ENCODE data around the gene TBC1D22A. TPM values are rescaled to one million over a fixed set of nuclear protein-coding genes. Genes with fewer than 3 reads are reported as not detected.

TBC1D22A gene
- total and polyA plus RNA-seq, 2 experiments from 2014 or later: 9.6 to 13.3 TPM

- Mint-ChIP-seq H3K4me1 (peaks cover 10% of the 10 kb centered on the region), H3K9me3 (peaks cover 28% of the 10 kb centered on the region), H3K4me3 (no peak overlapping the region), H3K36me3 (ENCODE audit: low read depth) (peaks cover 12% of the 10 kb centered on the region), H3K27me3 (ENCODE audit: insufficient read depth, low read depth, poor library complexity) (peaks cover 10% of the 10 kb centered on the region), H3K27ac (no peak overlapping the region)
- H3F3A ChIP-seq (replicated peaks; ENCODE audit: low read depth): no peaks in the 10 kb centered on the region
- no peaks in the 10 kb centered on the region for H4K20me1 ChIP-seq (replicated peaks; ENCODE audit: insufficient read depth)
- H3K4me3 ChIP-seq: no peak overlapping the region
- DNase-seq (ENCODE audit: low spot score) (no peak), ATAC-seq (no peak)
- 0 out of 2 replicates have a peak, but pooled peaks cover 5% of the 10 kb centered on the region for H3K4me1 ChIP-seq (ENCODE audit: insufficient read depth)
- no peaks in the 10 kb centered on the region for H3K27me3 ChIP-seq (ENCODE audit: insufficient read depth)
- no peaks in the 10 kb centered on the region for H3K9me2 ChIP-seq (ENCODE audit: insufficient read depth)
- no peaks in the 10 kb centered on the region for H3K36me3 ChIP-seq (ENCODE audit: insufficient read depth)
- no peak overlapping the region for H3K27ac ChIP-seq (ENCODE audit: low read depth)
- H3K4me2 ChIP-seq: no peak overlapping the region
- TF ChIP-seq POLR2AphosphoS5 (IDR thresholded peaks at IDR 0.05; ENCODE audit: low read depth) (no peak), ZNF114 (CRISPR knock-in tag; IDR thresholded peaks at IDR 0.05) (no peak), ZNF331 (CRISPR knock-in tag; IDR thresholded peaks at IDR 0.05; ENCODE audit: low read depth) (no peak), EZH2phosphoT487 (IDR thresholded peaks at IDR 0.05; ENCODE audit: unreplicated experiment) (no peak), ZNF462 (CRISPR knock-in tag; IDR thresholded peaks at IDR 0.05) (no peak), JUNB (IDR thresholded peaks at IDR 0.05; ENCODE audit: unreplicated experiment) (no peak), STAT1 (IDR thresholded peaks at IDR 0.05; ENCODE audit: unreplicated experiment) (no peak), EZH2 (IDR thresholded peaks at IDR 0.05; ENCODE audit: low read depth, unreplicated experiment) (no peak), CREB1 (CRISPR knock-in tag; IDR thresholded peaks at IDR 0.05; ENCODE audit: low read depth) (no peak)
- H3K79me2 ChIP-seq (replicated peaks; ENCODE audit: insufficient read depth): no peaks in the 10 kb centered on the region
- no peak overlapping the region for H2AFZ ChIP-seq
These were observed 317.6 kb downstream of the TBC1D22A start for GRCh38 chr22:47080100-47080499.
